ENCODE data around the gene MRS2.
"Not testable (repeated sequence)": the region's sequence is repeated elsewhere in the genome, so short reads cannot be mapped to it uniquely, and the experiment has no call there.

Gene MRS2

DNA sequence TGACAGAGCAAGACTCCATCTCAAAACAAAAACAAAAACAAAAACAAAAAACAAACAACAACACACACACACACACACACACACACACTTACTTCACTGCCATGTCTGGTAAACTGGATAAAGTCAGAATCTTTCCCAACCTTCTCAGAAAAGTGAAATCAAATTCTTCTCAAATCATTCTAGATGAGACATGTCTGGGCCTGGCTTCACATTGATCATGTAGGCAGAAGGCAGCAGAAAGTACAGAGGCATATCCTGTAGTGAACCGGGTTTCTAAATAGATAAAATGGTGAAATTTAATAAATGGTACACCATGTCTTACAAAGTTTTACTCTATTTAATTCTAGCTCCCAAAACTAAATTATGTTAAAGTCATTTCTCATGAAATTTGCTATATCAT, 14.9 kb upstream of the MRS2 start:
- no peak for DNase-seq (ENCODE audit: low read depth in 2 of 2)

DNA sequence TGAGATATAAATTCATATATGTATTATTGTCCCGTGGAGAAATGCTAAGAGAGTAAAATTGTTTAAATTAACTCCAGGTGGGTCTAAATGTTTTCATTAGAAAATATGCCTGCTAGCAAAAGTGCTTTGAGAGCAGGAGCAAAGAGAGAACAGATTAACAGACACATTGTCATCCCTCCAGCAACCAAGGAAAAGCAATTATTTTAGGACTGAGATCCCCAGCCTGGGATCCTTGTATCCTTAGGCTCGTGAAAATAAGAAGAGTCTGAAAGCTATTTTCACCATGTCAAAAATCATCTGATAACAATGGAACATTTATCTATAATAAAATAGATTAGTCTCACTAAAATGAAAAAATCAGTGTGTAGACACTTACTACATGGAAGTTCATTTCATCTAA, 11.5 kb upstream of the MRS2 start:
- no peak for DNase-seq (ENCODE audit: low read depth in 2 of 2)

DNA sequence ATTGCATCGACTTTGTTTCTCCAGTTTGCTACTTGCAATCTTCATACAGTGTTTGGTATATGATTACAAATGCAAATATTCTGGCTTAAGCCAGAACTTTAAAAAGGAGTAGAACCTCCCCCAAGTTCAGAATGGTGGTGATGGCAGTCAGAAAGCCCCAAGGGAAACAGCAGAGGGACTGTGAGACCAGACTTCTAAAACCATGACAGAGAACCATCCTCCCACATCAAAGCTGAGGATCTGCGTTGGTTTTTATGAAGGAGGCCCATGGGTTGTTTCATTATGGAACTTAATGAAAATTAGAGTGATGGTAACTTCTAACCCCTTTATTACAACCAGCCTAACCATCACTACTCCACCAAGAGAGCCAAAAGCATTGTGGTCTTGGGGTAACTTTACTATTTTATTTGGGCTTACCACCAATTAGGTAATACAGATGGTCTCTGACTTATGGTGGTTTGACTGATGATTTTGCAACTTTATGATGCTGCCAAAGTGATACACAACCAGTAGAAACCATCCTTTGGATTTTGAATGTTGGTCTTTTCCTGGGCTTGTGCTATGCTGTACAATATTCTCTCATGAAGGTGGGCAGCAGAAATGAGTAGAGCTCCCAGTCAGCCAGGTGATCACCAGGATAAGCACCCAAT, 10.9 kb upstream of the MRS2 start:
- no peak for DNase-seq (ENCODE audit: low read depth in 2 of 2)

DNA sequence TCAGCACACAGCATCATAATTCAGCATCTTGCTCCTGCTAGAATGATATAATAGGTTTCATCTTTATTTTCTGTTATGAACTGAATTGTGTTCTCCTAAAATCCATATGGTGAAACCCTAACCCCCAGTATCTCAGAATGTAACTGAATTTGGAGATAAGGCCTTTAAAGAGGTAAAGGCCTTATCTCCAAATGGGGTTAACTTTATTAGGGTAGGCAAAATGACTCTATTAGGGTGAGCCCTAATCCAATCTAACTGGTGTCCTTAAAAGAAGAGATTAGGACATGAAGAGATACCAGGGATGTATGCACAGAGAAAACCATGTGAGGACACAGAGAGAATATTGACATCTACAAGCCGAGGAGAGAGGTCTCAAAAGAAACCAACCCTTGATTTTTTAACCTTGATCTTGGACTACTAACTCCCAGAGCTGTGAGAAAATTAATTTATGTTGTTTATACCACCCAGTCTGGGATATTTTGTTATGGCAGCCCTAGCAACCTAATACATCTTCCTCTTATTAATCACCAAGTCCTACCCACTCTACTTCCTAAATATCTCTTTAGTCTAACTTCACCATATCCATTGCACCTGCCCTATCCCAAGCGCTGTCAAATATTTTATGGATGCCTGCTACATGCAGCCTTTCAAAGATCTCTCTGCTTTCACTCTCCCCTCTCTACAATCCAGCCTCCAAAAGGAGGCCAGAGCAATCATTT, 8.5 kb upstream of the MRS2 start:
- no peak for DNase-seq (ENCODE audit: low read depth in 2 of 2)

DNA sequence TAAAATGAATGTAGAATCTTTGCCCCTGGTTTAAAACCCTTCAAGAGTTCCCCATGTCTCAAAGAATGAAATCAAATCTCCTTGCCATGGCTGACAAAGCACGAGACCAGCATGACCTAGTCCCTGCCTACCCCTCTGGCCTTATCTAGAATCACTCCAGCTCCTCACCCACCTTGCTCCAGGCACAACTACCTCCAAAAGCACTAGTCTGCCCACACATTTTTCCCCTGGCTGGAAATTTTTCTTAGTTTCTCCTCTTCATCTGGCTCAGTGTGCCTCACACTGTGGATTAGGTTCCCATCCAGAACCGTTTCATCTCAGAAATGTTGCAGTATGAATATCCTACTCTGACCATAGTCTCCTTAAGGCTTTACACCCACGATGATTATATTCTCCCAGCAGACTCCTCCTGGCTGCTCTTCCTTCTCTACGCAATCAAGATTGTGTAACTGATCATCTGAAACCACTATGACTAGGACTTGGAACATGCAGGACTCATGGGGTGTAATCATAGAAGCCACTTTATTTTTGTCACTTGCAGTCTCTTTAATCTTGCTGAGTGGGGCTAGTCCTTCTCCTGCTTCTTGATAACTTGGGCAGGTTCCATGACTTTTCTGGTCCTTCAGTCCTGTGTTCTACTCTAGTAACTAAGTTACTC, 7.8 kb upstream of the MRS2 start:
- peak; percentile 9 to 16 for DNase-seq (ENCODE audit: low read depth in 2 of 2)

DNA sequence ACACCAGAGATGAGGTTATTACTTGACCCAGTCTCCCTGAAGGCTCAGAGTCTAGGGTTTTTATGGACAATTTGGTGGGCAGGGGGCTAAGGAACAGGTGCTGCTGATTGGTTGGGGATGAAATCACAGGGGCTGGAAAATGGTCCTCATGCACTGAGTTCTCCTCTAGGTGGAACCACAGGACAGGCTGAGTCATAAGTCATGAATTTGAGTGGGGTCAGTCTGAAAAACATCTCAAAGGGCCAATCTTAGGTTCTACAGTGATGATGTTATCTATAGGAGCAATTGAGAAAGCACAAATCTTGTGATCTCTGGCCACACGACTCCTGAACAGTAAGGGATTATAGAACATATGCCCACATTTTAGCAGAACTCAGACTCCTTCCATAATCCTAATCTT, 5.9 kb upstream of the MRS2 start:
- no peak for DNase-seq (ENCODE audit: low read depth in 2 of 2)

DNA sequence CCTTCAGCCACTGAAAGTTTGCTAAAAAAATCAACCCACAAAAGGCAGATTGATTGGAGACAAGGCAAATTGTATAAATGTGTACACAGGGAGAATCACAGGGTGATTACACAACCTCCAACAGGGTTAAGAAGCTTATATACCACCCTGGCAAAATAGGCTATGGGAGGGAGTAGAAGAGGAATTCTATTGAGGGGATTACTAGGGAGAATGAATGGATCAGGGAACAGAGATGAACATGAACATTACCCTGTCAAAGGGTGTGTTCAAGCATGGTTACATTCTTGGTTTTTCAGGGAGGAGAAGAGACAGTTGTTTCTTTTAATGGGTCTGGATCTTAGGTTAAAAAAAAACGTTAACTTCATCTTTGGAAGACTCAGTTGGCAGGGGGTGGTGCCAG, 5.1 kb upstream of the MRS2 start:
- DNase-seq (ENCODE audit: low read depth in 2 of 2): no peak

DNA sequence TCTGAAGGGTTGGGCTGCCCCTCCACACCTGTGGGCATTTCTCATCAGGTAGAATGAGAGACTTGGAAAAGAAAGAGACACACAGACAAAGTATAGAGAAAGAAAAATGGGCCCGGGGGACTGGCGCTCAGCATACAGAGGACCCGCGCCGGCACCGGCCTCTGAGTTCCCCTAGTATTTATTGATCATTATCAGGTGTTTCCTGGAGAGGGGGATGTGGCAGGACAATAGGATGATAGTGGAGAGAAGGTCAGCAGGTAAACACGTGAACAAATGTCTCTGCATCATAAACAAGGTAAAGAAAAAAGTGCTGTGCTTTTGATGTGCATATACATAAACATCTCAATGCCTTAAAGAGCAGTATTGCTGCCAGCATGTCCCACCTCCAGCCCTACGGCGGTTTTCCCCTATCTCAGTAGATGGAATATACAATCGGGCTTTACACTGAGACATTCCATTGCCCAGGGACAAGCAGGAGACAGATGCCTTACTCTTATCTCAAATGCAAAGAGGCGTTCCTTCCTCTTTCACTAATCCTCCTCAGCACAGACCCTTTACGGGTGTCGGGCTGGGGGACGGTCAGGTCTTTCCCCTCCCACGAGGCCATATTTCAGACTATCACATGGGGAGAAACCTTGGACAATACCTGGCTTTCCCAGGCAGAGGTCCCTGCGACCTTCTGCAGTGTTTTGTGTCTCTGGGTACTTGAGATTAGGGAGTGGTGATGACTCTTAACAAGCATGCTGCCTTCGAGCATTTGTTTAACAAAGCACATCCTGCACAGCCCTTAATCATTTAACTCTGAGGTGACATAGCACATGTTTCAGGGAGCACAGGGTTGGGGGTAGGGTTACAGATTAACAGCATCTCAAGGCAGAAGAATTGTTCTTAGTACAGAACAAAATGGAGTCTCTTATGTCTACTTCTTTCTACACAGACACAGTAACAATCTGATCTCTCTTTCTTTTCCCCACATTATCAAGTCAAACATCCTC, 2.4 kb upstream of the MRS2 start:
- not testable (repeated sequence) for DNase-seq (ENCODE audit: low read depth in 2 of 2)

DNA sequence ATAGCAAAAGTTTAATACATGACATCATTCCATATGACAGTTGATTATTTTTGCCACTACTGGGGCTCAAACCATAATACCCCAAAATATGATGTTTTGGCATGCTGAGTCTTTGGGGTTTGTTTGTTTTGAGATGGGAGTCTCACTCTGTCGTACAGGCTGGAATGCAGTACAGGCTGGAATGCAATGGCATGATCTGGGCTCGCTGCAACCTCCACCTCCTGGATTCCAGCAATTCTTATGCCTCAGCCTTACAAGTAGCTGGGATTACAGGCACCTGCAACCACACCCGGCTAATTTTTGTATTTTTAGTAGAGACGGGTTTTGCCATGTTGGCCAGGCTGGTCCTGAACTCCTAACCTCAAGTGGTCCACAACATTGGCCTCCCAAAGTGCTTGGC, 1.3 kb upstream of the MRS2 start:
- no peak for DNase-seq (ENCODE audit: low read depth in 2 of 2)

DNA sequence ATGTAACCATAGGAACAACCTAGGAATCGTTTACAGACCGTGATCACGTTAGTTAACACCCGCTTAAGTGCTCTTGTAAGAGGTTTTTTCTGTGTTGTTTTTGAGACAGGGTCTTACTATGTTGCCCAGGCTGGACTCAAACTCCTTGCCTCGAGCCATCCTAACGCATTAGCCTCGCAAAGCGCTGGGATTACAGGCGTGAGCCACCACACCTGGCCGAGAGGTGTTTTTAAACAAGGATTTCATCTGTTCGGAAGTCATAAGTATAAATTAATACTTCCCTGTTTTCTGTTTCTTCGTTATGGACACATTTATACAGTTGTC, 727 bp downstream of the MRS2 start:
- no peak for DNase-seq (ENCODE audit: low read depth in 2 of 2)

DNA sequence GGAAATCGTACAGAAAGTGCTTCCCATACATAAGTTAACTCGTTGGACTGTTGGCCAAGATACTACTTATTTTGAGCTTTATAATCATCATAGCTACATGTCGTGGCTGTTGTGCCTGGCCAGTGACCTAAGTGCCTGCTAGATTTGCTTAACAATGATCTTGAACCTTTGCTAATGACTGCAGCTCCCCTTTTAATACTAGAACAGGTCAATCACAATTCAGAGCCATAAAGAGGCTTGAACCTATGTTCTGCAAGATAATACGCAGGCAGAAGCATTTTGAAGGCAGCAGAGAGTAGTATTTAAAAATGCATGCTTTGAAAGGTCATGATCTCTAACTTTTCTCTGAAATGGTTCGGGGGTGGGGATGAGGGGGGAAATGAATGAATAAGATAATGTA, 2.5 kb downstream of the MRS2 start:
- DNase-seq (ENCODE audit: low read depth in 2 of 2): no peak

DNA sequence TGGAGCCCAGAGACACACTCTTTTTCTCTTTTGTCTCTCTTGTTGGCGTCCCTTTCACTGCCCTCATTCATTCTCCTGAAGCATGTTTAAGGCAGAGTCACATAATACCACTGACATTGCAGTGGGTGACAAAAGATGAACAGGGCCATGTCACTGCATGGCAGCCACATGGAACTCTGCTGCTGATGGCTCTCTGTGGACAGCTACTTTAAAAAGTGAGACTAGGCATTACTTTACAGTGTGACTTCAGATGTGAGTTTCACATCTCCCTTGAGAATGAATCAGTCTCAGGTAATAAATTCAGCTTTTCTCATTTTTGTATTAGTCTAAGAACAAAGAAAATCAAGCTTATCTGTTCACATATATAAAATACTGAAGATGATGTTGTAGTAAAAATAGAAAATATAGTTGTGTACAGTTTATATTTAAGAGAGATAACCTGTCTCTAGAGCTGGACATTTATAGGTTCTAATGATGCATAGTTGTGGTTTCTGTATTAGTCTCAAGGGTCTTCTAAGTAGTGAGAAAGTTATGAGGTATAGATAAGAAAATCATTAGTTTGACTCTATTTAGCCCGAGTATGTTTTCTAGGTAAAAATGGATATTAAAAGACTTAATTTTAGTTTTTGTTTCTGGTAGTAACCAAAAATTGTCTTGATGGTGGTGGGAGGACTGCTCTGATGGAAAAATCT, 6.1 kb downstream of the MRS2 start:
- DNase-seq (ENCODE audit: low read depth in 2 of 2): no peak

DNA sequence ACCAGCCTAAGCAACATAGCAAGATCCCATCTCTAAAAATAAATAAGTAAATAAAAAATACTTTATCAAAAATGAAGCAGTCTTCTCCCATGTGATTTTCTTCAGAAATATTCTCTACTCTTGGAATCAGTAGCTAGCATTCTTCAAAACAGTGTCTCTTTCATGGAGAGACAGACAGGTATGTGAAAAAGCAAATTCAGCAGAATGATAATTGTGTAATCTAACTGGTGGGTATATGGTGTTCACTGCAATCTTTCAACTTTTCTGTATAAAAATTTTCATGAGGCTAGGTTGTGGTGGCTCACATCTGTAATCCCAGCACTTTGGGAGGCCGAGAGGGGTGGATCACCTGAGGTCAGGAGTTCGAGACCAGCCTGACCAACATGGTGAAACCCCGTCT, 7.9 kb downstream of the MRS2 start:
- no peak for DNase-seq (ENCODE audit: low read depth in 2 of 2)

DNA sequence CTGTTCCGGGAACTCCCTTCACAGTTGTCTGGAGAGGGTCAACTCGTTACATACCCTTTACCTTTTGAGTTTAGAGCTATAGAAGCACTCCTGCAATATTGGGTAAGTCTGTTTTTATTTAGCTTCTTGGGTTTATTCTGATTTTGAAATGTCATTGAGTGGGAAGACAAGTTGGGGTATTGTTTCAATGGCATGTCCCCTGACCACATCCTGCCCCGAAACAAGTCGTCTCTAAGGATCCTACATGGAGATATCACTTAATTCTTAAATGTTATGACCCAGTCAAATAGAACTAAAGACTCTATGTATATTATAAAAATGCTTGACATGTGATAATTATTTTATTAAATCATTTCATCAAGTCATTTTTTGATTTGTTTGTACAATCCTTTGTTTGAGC, 9.6 kb downstream of the MRS2 start:
- DNase-seq (ENCODE audit: low read depth in 2 of 2): no peak

DNA sequence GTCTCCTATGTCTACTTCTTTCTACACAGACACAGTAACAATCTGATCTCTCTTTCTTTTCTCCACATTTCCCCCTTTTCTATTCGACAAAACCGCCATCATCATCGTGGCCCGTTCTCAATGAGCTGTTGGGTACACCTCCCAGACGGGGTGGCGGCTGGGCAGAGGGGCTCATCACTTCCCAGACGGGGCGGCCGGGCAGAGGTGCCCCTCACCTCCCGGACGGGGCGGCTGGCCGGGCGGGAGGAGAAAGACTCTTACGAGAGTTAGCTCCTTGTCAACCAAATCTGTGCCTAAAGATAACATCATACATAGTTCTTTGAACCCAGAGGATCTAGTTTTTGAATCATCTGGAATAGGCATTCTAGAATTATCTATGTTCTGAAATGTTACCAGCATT, 11.8 kb downstream of the MRS2 start:
- not testable (repeated sequence) for DNase-seq (ENCODE audit: low read depth in 2 of 2)

DNA sequence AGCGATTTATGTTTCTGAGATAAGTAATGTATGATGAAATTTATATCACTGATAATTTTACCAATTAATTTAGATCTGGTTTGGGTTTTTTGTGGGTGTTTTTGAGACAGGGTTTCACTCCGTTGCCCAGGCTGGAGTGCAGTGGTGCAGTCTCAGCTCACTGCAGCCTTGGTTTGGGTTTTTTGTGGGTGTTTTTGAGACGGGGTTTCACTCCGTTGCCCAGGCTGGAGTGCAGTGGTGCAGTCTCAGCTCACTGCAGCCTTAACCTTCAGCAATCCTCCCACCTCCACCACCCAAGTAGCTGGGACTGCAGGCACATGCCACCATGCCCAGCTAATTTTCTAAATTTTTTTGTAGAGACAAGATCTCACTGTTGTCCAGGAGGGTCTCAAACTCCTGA, 13.0 kb downstream of the MRS2 start:
- no peak for DNase-seq (ENCODE audit: low read depth in 2 of 2)

DNA sequence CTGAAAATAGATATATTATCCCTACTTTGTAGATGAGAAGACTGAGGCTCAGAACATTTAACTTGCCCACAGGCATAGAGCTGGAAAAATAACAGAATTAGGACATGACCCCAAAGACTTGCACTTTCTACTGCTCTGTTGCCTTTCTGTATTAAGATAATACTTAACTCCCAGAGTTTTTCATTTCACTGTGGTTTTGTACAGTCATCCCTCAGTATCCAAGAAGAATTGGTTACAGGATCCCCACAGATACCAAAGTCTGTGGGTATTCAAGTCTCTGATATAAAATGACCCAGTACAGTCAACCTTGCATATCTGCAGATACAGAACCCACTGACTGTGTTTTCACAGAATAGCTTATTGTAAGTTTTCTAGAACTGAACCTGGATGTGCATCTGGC, 16.8 kb downstream of the MRS2 start:
- no peak for DNase-seq (ENCODE audit: low read depth in 2 of 2)

DNA sequence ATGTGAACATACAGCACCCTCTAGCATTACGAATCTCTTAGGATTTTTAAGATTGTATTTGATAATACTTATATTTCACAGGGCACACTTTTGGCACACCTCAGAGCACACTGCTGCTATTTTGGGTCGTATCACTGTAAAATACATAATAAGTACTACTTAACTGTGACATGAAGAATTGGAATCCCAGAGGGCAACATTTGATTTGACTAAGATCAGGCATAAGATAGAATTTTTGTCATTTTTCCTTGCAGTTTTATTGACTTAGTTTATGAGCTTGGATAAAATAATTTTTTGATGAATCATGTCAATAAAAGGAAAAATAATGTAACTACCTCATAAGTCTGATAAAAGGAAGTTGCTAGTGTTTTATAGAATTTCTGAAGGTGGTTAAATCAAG, 22.4 kb downstream of the MRS2 start:
- DNase-seq (ENCODE audit: low read depth in 2 of 2): no peak

DNA sequence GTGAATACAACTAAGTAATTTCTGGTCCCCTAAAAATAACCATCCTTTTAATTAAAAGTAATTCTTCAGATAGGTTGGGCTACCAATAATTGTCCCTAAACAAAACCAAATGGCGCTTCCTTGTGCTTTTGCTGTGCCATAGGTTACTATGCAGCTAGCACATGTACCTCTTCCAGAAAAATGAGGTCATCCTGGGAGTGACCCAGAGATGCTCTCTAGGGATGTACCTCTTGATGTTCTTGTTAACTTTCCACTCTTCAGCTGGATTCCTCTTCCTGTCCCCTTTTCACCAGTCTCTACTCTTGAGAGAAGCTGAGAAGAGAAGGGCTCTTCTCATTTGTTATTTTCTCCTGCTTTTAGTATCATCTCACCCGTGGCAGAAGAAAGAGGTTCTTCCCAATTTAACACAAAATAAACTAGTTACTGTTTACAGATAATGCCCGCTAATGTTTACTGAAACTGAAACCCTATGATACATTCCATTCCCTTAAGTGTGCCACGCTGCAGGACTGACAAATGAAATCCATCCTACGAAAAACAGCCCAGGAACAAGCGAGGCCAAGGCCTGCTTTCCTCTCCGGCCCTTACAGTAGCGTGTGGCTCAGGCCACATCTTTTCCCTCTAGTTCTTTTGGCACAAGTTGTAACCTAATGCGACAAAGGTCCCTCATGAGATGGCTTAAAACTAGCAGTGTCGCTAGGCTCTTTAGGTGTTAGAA, 24.2 kb downstream of the MRS2 start:
- DNase-seq (ENCODE audit: low read depth in 2 of 2): no peak

DNA sequence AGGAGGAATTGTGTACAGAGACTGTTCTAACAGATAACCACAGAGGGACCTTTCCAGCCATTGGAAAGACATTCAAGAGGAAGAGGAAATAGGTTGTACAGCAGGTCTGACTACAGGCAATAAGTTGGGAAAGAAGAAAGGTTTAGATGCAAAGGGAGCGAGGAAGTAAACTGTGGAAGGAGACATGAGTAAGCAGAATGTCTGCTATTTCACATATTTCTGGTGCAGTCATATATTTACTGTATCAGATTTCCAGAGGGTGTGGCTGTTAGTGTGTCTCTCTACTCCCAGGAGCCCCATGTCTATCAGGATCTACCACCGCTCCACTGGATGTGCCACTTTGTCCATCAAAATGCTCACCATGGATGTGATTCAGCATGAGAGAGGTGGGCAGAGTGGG, 25.9 kb downstream of the MRS2 start:
- no peak for DNase-seq (ENCODE audit: low read depth in 2 of 2)

DNA sequence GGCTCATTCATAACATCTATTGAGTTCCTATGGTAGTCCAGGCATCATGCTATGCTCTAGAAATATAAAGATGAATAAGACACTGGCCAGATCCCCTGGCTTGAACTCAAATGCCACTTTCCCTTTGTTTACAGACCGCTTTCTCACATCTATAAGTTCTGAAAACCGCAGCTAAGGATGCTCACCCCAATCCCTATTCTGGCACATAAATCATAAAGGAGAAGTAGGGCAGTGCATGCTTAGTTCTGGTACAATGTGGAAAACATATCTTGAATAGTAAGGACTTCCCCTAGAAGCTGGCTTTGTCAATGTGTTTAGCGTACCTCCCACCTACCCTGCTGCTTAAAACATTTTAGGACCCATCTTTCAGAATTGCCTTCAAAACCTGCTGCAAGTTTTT, 26.4 kb downstream of the MRS2 start:
- no peak for DNase-seq (ENCODE audit: low read depth in 2 of 2)

Measured in fibroblast of skin of left quadriceps (primary cell).